GM19395 (cell line): Measurements from ENCODE around the gene LAD1.

Experiments used
- ATAC-seq: cut with Tn5 transposase; IDR thresholded peaks from one replicate; pipeline ENCODE4 v1.9.1; 2021; ENCODE audit warnings: mild to moderate bottlenecking, moderate library complexity; ENCODE audit not compliant: unreplicated experiment

The LAD1 gene

GRCh38 chr1:201365251-201365650, 33.9 kb downstream of the LAD1 start:
- no peak for ATAC-seq

- no peak for ATAC-seq
These were observed 34.4 kb downstream of the LAD1 start for GRCh38 chr1:201364808-201365105.

- no peak for ATAC-seq
These were observed 35.7 kb downstream of the LAD1 start for GRCh38 chr1:201363467-201363866.

DNA sequence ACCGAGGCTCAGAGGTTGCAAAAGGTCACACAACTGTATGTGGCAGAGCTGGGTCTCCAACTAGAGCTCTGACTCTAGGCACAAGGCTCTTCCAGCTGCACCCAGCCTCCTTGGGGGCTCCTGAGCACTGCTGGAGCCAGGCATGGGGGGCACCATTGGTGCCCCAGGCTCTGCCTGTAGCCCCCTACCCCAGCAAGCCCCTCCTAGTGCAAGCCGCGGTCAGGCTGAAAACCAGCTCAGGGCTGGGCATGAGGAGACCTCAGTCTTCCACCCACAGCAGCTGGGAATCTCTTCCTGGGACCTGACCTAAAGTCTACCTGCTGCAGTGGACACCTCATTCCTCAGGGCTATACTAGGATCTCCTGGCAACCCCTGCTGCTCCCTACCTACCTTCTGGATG, 36.2 kb downstream of the LAD1 start:
- ATAC-seq: no peak

DNA sequence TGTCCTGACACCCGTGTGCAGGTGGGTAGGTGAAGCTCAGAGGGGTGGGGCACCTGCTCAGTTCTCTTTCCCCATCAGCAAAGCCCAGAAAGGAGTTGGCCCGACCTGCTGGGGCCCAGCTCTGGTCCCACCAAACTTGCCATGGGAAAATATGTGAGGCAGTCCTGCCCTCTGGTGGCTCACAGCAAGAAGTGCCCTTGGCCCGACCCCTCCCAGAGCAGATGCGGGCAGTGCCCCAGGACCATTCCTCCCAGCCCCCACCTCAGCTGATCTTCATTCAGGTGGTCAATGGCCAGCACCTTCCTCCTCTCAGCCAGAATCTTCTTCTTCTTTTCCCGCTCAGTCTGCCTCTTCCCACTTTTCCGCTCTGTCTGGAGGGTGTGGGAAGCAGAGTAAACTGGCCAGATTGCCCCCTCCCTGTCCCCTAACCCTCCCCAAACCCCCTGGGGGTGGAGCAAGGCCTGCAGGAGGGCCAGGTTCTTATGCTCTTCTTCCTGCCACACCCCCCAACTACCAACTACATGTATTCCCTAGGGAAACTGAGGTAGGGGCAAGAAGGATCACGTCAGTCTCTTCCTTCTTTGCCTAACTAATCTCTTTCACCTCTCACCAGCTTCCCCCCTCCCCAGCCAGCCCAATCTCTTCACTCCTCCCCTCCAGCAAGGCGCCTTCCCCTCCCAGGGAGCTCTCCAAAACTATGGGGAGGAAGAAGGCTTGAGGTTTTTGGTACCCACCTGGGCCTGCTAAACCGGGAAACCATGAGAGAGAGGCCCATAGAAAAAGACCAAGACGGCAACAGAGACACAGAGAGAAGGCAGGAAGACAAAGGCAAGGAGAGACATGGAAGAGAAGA, 37.2 kb downstream of the LAD1 start:
- ATAC-seq: no peak

- no peak for ATAC-seq
These were observed 38.0 kb downstream of the LAD1 start for GRCh38 chr1:201360901-201361651.

DNA sequence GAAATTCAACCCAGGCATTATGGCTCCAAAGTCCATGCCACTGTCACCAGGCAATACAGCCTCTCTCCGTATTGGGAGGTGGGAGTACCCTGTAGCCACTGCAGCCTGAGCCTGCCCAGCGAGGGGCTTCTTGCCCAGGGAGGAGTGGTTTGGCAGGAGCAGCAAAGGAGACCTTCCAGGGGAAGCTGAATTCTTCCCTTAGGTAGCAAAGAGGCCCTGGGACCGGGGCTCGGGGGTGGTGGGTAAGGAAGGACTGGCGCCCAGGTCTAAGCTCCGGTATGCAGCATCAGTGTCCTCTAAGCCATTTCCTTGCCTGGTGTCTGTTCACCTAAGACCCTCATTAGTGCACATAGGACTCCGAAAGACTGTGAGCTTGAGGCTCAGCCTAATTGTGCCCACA, 38.6 kb downstream of the LAD1 start:
- ATAC-seq: no peak

DNA sequence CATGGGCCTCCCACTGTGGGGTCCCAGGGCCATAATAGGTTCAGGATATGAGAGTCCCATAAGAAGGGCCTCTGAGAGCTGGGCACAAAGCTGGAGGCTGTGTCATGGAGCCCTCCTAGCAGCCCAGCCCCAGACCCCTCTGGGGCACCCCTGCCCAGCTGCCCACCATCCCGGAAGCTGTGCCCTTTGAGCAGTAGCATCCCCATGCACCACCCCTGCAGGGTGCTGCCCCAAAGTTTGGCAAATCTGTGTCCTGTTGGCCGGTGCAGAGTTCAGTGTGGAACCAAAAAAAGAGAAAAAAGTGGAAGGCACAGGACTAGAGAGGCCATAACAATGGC, 39.3 kb downstream of the LAD1 start:
- ATAC-seq: no peak

DNA sequence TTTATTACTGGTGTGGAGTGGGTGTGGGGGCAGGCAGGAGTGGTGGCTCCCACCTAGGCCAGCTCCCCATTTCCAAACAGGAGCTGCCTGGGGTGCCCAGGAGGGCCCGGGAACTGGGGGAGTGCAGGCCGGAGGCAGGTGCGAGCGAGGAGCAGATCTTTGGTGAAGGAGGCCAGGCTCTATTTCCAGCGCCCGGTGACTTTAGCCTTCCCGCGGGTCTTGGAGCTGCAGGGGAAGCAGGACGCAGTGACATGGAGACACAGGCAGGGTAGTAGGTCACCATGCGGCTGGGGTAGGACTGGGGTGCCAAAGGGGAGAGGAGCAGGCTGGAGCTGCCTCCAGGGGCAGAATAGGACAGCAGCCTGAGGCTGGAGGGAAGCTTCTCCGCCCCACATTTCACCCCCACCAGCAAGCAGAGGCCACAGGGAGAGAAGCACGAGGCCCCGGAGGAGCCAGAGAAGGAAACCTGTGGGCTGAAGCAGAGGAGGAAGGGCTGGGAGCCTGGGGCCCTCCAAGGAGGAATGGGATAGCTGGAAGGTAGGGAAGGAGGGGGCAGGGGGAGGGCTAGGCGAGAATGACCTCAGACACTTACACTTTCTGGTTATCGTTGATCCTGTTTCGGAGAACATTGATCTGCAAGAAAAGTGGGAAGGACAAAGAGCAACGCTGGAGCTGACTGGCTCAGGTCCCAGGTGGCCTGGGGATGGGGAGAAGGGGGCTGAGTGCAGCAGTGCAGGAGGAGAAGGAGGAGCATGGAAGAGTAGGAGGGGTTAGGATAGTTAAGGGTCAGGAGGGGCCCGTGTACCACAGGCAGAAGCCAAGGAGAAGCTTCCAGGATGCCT, 39.9 kb downstream of the LAD1 start:
- ATAC-seq: no peak

GRCh38 chr1:201358596-201358995, 40.5 kb downstream of the LAD1 start:
- no peak for ATAC-seq

DNA sequence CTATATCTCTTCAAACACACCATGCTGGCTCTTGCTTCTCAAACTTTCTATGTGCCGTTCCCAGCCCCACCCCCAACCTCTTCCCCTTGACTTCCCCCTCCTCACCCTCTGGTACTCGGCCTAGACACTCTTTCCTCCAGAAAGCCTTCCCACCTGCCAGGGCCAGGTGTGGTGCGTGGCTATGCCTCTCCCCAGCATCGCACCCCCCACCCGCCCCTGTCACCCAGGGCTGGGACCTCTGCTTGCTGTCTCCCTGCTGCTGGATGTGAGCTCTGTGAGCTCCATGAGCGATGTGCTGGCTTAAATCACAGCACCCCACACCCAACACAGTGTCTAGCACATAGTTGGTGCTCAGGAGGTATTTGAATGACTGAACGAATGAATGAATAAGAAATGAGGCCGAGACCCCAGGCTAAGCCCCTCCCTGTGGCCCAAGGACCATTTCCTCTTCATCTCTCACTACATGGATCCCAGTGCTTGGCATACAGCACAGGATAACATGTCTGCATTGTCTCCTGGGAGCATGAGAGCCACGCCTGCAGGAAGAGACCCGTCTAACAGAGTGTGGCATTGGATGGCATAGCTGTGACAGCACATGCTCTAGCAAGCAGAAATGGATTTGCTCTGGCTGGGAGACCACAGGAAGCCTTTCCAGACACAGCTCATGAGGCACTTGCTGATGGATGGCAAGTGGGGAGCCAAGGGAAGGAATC, 41.3 kb downstream of the LAD1 start:
- no peak for ATAC-seq

GRCh38 chr1:201357211-201357610, 41.9 kb downstream of the LAD1 start:
- no peak for ATAC-seq

GRCh38 chr1:201356701-201357100, 42.4 kb downstream of the LAD1 start:
- no peak for ATAC-seq

DNA sequence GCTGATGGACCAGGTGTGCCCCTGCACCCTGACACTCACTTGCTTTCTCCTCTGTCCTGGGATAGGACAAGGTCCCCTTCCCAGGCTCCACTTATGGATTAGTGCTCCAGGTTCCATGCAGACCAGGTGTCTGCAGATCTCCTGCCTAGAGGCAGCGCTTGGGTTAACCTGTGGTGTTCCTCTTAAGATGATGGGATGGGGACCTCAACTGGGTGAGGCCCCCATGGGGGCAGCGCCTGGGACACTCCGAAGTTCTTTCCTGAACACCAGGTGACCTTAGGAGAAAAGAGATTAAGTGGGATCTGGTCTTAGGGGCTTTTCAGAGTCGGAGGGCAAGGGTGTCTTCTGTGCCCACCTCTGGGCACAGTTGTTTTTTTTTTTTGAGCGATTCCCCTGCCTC, 42.9 kb downstream of the LAD1 start:
- ATAC-seq: no peak

GRCh38 chr1:201355471-201355870, 43.7 kb downstream of the LAD1 start:
- ATAC-seq: no peak

GRCh38 chr1:201354901-201355295, 44.2 kb downstream of the LAD1 start:
- no peak for ATAC-seq

DNA sequence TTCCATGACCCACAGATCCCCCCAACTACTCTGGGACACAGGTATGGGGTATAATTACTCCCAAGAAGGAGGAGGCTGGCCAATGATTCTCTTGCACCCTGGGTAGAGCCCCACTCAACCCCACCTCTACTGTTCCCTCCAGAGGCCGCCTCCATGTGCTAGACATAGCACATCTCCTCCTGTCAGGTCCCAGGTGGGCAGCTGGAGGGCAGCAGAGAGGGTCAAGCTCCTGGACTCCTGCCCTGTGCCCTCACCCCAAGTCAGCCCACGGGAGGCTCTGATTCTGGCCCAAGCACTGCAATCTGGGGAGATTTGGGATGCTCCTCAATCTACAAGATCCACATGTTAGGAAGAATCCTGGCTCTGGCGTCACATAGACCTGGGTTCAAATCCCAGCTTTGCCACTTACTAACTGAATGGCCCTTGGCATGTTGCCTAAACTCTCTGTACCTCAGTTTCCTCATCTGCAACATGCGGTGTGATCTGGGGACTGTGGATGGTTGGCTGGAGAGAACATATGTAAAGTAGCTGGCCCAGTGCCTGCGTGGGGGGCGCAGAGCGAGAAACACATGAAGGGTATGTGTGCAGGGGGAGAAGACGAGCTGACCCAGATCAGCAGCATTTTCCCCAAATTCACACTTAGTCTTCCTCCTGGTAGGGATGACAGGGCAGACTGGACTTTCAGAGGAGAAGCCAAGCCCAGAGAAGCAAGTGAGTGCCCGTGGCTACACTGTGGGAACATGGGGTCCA, 44.8 kb downstream of the LAD1 start:
- no peak for ATAC-seq

- ATAC-seq: no peak
These were observed 45.8 kb downstream of the LAD1 start for GRCh38 chr1:201353186-201353940.

GRCh38 chr1:201351617-201352016, 47.5 kb downstream of the LAD1 start:
- no peak for ATAC-seq

- no peak for ATAC-seq
These were observed 48.2 kb downstream of the LAD1 start for GRCh38 chr1:201350884-201351283.
